ENCODE results near the gene SLC4A9.

The SLC4A9 gene

GRCh38 chr5:140423609-140424008, 63.6 kb downstream of the SLC4A9 start:
- in situ Hi-C loops (cut with HindIII; ENCODE audit: low pct_unique_long_range_greater_than_20kb, low sequenced_read_pairs), result no loop called here
- no peak for TF ChIP-seq JUND (IDR thresholded peaks at IDR 0.05; ENCODE audit: low read depth)
- DNase-seq (ENCODE audit: low read depth in 1 of 2, low spot score in 1 of 2), result no peak

- in situ Hi-C loops (cut with HindIII; ENCODE audit: low pct_unique_long_range_greater_than_20kb, low sequenced_read_pairs), result no loop called here
Observed at GRCh38 chr5:140424135-140424534, 64.1 kb downstream of the SLC4A9 start.

More at GRCh38 chr5:140424135-140424534, 64.1 kb downstream of the SLC4A9 start:
- TF ChIP-seq JUND (IDR thresholded peaks at IDR 0.05; ENCODE audit: low read depth), result no peak
- DNase-seq (ENCODE audit: low read depth in 1 of 2, low spot score in 1 of 2), result no peak

All from T47D (cell line).